GM23338 (cell line): ENCODE data around the gene UVRAG. TPM values are rescaled to one million over a fixed set of nuclear protein-coding genes. Genes with fewer than 3 reads are reported as not detected.

Source experiments
- ATAC-seq: fragments of 200-7000 bp; cut with Tn5 transposase; 3 replicates; pipeline ENCODE4 v1.9.1; 2020
- DNase-seq: peaks from one replicate; pipeline ENCODE4 v3.0.0-alpha.2; 2015; ENCODE audit warnings: low spot score
- H2AFZ ChIP-seq: fragments of 200-600 bp; sonication (generic); 2 replicates; pipeline ENCODE4 v1.8.0; 2016; ENCODE audit warnings: antibody characterized with exemption, mild to moderate bottlenecking, moderate library complexity
- H3F3A ChIP-seq: fragments of 200-600 bp; sonication (generic); replicated peaks from 2 replicates; pipeline ENCODE4 v1.8.0; 2017; ENCODE audit warnings: antibody characterized with exemption, mixed run types, low read depth
- H3K27ac ChIP-seq: fragments of 200-600 bp; sonication (generic); 2 replicates; pipeline ENCODE4 v1.6.1; 2016; ENCODE audit warnings: low read depth
- H3K27me3 ChIP-seq: fragments of 200-600 bp; sonication (generic); 2 replicates; pipeline ENCODE4 v1.8.0; 2016; ENCODE audit warnings: mild to moderate bottlenecking, mixed run types, moderate library complexity; ENCODE audit not compliant: insufficient read depth
- H3K36me3 ChIP-seq: fragments of 200-600 bp; sonication (generic); 2 replicates; pipeline ENCODE4 v1.8.0; 2016; ENCODE audit warnings: mild to moderate bottlenecking; ENCODE audit not compliant: insufficient read depth
- H3K4me1 ChIP-seq: fragments of 200-600 bp; sonication (generic); 2 replicates; pipeline ENCODE4 v1.8.0; 2016; ENCODE audit warnings: mild to moderate bottlenecking, moderate library complexity; ENCODE audit not compliant: insufficient read depth
- H3K4me2 ChIP-seq: fragments of 200-600 bp; sonication (generic); 2 replicates; pipeline ENCODE4 v1.7.1; 2017; ENCODE audit warnings: mixed run types
- H3K4me3 ChIP-seq: fragments of 200-600 bp; sonication (generic); 2 replicates; pipeline ENCODE4 v1.6.1; 2016; ENCODE audit warnings: mixed run types
- H3K79me2 ChIP-seq: fragments of 200-600 bp; sonication (generic); replicated peaks from 2 replicates; pipeline ENCODE4 v1.8.0; 2017; ENCODE audit warnings: mild to moderate bottlenecking; ENCODE audit not compliant: insufficient read depth
- H3K9me2 ChIP-seq: fragments of 200-600 bp; sonication (generic); 2 replicates; pipeline ENCODE4 v1.8.0; 2017; ENCODE audit not compliant: insufficient read depth
- H4K20me1 ChIP-seq: fragments of 200-600 bp; sonication (generic); replicated peaks from 2 replicates; pipeline ENCODE4 v1.8.0; 2017; ENCODE audit warnings: mild to moderate bottlenecking; ENCODE audit not compliant: insufficient read depth
- H3K27ac Mint-ChIP-seq: 2 replicates; pipeline ENCODE4 v1.8.0; 2020; ENCODE audit warnings: inconsistent platforms, mild to moderate bottlenecking, moderate library complexity, mixed read lengths
- H3K27me3 Mint-ChIP-seq: 3 replicates; pipeline ENCODE4 v1.8.0; 2022; ENCODE audit warnings: low read depth, mild to moderate bottlenecking, moderate library complexity, mixed read lengths, inconsistent platforms; ENCODE audit not compliant: insufficient read depth, poor library complexity
- H3K36me3 Mint-ChIP-seq: 3 replicates; pipeline ENCODE4 v1.8.0; 2021; ENCODE audit warnings: low read depth, mild to moderate bottlenecking, inconsistent platforms, moderate library complexity, mixed read lengths
- H3K4me1 Mint-ChIP-seq: 3 replicates; pipeline ENCODE4 v1.8.0; 2020; ENCODE audit warnings: mild to moderate bottlenecking, inconsistent platforms, mixed read lengths
- H3K4me3 Mint-ChIP-seq: 3 replicates; pipeline ENCODE4 v1.8.0; 2021; ENCODE audit warnings: moderate library complexity, mild to moderate bottlenecking, inconsistent platforms, mixed read lengths
- H3K9me3 Mint-ChIP-seq: 3 replicates; pipeline ENCODE4 v1.8.0; 2020; ENCODE audit warnings: moderate library complexity, mild to moderate bottlenecking, inconsistent platforms, mixed read lengths
- CREB1 ChIP-seq: fragments of 250-450 bp; sonication (Bioruptor Pico); IDR thresholded peaks from 2 replicates; pipeline ENCODE4 v1.5.0; 2020; ENCODE audit warnings: low read depth, mild to moderate bottlenecking, moderate library complexity
- CTCF ChIP-seq, 2 experiments: fragments of 200-600 bp in 1 of 2; sonication (generic) in 1 of 2; conservative IDR thresholded peaks; 2 replicates each; pipeline versions ENCODE4 v1.5.1 to v1.6.1; 2016 to 2017; ENCODE audit warnings: antibody characterized with exemption in 2 of 2, low read depth in 2 of 2, mild to moderate bottlenecking in 2 of 2, moderate library complexity in 1 of 2
- ETS1 ChIP-seq: IDR thresholded peaks from 2 replicates; pipeline ENCODE4 v1.6.1; 2016; ENCODE audit warnings: antibody characterized with exemption
- EZH2 ChIP-seq: fragments of 200-600 bp; sonication (generic); IDR thresholded peaks from one replicate; pipeline ENCODE4 v1.8.0; 2017; ENCODE audit warnings: antibody characterized with exemption, mild to moderate bottlenecking, low read depth; ENCODE audit not compliant: unreplicated experiment
- EZH2phosphoT487 ChIP-seq: fragments of 200-600 bp; sonication (generic); IDR thresholded peaks from one replicate; pipeline ENCODE4 v1.8.1; 2018; ENCODE audit warnings: antibody characterized with exemption; ENCODE audit not compliant: unreplicated experiment
- NANOG ChIP-seq: IDR thresholded peaks from 2 replicates; pipeline ENCODE4 v1.6.1; 2016; ENCODE audit warnings: antibody characterized with exemption, borderline replicate concordance
- POLR2AphosphoS5 ChIP-seq: IDR thresholded peaks from 2 replicates; pipeline ENCODE4 v1.6.1; 2016; ENCODE audit warnings: antibody characterized with exemption, low read depth
- REST ChIP-seq: IDR thresholded peaks from one replicate; pipeline ENCODE4 v1.6.1; 2018; ENCODE audit warnings: antibody characterized with exemption; ENCODE audit not compliant: unreplicated experiment
- STAT1 ChIP-seq: IDR thresholded peaks from one replicate; pipeline ENCODE4 v1.6.1; 2016; ENCODE audit warnings: antibody characterized with exemption; ENCODE audit not compliant: unreplicated experiment
- ZNF331 ChIP-seq: fragments of 250-450 bp; sonication (Bioruptor Pico); IDR thresholded peaks from 2 replicates; pipeline ENCODE4 v1.5.0; 2020; ENCODE audit warnings: low read depth, mild to moderate bottlenecking, moderate library complexity
- ZNF462 ChIP-seq: fragments of 250-450 bp; sonication (Bioruptor Pico); IDR thresholded peaks from 2 replicates; pipeline ENCODE4 v1.5.0; 2020; ENCODE audit warnings: mild to moderate bottlenecking, moderate library complexity
- polyA plus RNA-seq: library from polyadenylated mRNA; unstranded; fragments of >200 nt; fragmentation: Nextera tagmentation; extraction: Ambion mirVana; gene quantifications from 2 replicates; pipeline ENCODE4 v1.2.1, GENCODE V29; 2016
- total RNA-seq: library from RNA; depleted of rRNA; stranded (reverse); fragments of >200 nt; shearing (Covaris generic); gene quantifications from 2 replicates; pipeline ENCODE4 v1.2.3, GENCODE V29; 2014

Gene UVRAG
- total and polyA plus RNA-seq, 2 experiments from 2014 or later = 15.3 to 17.4 TPM

GRCh38 chr11:75823415-75823814 is 8.4 kb downstream of the UVRAG start (continued):
- TF ChIP-seq ZNF462 (CRISPR knock-in tag) (no peak), STAT1 (no peak), ETS1 (no peak)

GRCh38 chr11:75823946-75824345 is 8.9 kb downstream of the UVRAG start:
- H3K9me3 Mint-ChIP-seq = no peaks in the 10 kb centered on the region
- H3K4me3 Mint-ChIP-seq = no peak overlapping the region
- H3K27me3 Mint-ChIP-seq = peaks cover 4% of the 10 kb centered on the region
- no peak overlapping the region for H3K27ac Mint-ChIP-seq
- H3K36me3 Mint-ChIP-seq = 0 out of 3 replicates have a peak, but pooled peaks cover 3% of the 10 kb centered on the region
- H4K20me1 ChIP-seq = peaks cover 7% of the 10 kb centered on the region; the same call in 1 of the 2 replicates
- H3K79me2 ChIP-seq = peaks cover 74% of the 10 kb centered on the region
- H3K36me3 ChIP-seq = no peaks in the 10 kb centered on the region
- H3K9me2 ChIP-seq = no peaks in the 10 kb centered on the region
- no peaks in the 10 kb centered on the region for H3K27me3 ChIP-seq
- no peak overlapping the region for H3K4me2 ChIP-seq
- H3K4me1 ChIP-seq = no peaks in the 10 kb centered on the region
- ATAC-seq (no peak), DNase-seq (no peak)
- no peak overlapping the region for H2AFZ ChIP-seq
- no peaks in the 10 kb centered on the region for H3F3A ChIP-seq
- no peak overlapping the region for H3K4me3 ChIP-seq
- H3K27ac ChIP-seq = no peak overlapping the region
- H3K4me1 Mint-ChIP-seq = peaks cover 3% of the 10 kb centered on the region; the same call in 1 of the 3 replicates
- TF ChIP-seq ETS1 = no peak
- TF ChIP-seq CTCF (conservative IDR thresholded peaks at IDR 0.05; ENCODE audit: low read depth in 2 of 2) = no peak
- TF ChIP-seq STAT1 = no peak
- no peak for TF ChIP-seq EZH2phosphoT487
- no peak for TF ChIP-seq EZH2
- TF ChIP-seq ZNF331 (CRISPR knock-in tag) = no peak
- TF ChIP-seq POLR2AphosphoS5 = no peak
- no peak for TF ChIP-seq REST
- no peak for TF ChIP-seq NANOG
- TF ChIP-seq CREB1 (CRISPR knock-in tag) = no peak
